ENCODE measurements around the gene CACNA1C.

The CACNA1C gene

DNA sequence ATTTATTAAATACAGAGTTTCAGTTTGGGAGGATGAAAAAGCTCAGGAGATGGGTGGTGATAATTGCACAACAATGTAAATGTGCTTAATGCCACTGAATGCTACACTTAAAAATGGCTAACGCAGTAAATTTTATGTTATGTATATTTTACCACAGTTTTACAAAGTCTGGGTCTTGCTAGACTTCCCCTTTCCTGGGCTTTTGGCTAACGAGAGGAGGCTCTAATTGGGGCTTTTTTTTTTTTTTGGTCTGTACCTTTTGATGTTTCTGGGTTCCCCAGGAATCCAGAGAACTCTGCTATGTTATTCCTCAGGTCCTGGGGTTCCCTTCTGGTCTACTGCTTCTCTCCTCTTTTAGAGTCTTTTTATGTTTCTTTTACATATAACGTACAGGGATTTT is 355.5 kb downstream of the CACNA1C start:
- no peaks in the 10 kb centered on the region for H3K4me1 ChIP-seq (ENCODE audit: control insufficient read depth in 2 of 2, insufficient read depth in 2 of 2, low read length in 2 of 2)
- no peaks in the 10 kb centered on the region for H3K27me3 ChIP-seq (ENCODE audit: control insufficient read depth in 2 of 2, insufficient read depth in 2 of 2, low read length in 2 of 2)
- H3K4me3 ChIP-seq (ENCODE audit: low read length in 2 of 2): no peak overlapping the region
- H3K9me3 ChIP-seq (ENCODE audit: control insufficient read depth in 2 of 2, low read length in 2 of 2): no peaks in the 10 kb centered on the region
- H3K9ac ChIP-seq (ENCODE audit: low read depth in 1 of 2, low read length in 2 of 2): no peak overlapping the region
- H3K27ac ChIP-seq (ENCODE audit: low read depth in 2 of 2, low read length in 2 of 2): no peak overlapping the region
- H3K36me3 ChIP-seq (ENCODE audit: control insufficient read depth in 2 of 2, insufficient read depth in 2 of 2, low read length in 2 of 2): no peaks in the 10 kb centered on the region

DNA sequence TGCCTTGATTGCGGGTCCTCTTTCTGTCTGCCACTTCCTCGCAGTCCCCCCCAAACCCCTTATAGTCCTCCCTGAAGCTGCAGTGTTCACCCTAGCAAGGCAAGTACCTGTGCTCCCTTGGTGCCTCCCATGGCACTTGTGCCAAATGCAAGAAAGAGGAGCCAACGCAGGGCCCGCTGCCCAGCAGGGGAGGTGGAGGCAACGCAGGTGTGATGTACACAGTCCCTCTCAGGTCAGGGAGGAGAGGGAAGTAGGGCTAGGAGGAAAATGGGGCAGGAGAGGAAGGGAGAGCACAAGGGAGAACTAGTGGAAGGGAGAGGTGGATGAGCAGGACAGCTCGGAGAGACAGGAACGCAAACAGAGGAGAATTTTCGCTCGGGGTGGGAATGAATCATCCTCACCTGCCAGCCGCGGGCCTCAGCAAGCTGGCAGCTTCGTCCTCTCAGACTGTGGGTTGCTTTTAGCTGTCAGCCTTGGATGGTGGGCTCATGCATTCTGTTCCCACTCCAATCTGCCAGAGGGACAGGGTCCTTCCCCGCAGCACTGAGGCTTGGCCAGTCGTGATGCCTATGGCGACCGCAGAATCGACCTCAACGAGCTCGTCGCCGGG is 357.0 kb downstream of the CACNA1C start:
- Histone ChIP-seq H3K27me3 (ENCODE audit: control insufficient read depth in 2 of 2, insufficient read depth in 2 of 2, low read length in 2 of 2) (no peaks in the 10 kb centered on the region), H3K9me3 (ENCODE audit: control insufficient read depth in 2 of 2, low read length in 2 of 2) (no peaks in the 10 kb centered on the region), H3K36me3 (ENCODE audit: control insufficient read depth in 2 of 2, insufficient read depth in 2 of 2, low read length in 2 of 2) (no peaks in the 10 kb centered on the region), H3K4me1 (ENCODE audit: control insufficient read depth in 2 of 2, insufficient read depth in 2 of 2, low read length in 2 of 2) (no peaks in the 10 kb centered on the region), H3K27ac (ENCODE audit: low read depth in 2 of 2, low read length in 2 of 2) (no peak overlapping the region), H3K9ac (ENCODE audit: low read depth in 1 of 2, low read length in 2 of 2) (no peak overlapping the region), H3K4me3 (ENCODE audit: low read length in 2 of 2) (no peak overlapping the region)

DNA sequence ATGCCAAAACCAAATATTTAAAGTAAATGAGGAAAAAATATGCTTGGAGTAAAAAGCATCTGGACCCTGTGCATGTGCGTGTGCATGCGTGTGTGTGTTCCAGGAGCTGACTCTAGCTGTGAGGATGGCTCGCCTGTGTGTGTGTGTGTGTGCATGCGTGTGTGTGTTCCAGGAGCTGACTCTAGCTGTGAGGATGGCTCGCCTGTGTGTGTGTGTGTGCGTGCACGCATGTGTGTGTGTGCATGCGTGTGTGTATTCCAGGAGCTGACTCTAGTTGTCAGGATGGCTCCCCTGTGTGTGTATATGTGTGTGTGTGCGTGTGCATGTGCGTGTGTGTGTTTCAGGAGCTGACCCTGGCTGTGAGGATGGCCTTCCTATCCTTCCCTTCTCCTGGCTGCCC is 357.7 kb downstream of the CACNA1C start:
- no peaks in the 10 kb centered on the region for H3K9me3 ChIP-seq (ENCODE audit: control insufficient read depth in 2 of 2, low read length in 2 of 2)
- no peak overlapping the region for H3K27ac ChIP-seq (ENCODE audit: low read depth in 2 of 2, low read length in 2 of 2)
- H3K4me1 ChIP-seq (ENCODE audit: control insufficient read depth in 2 of 2, insufficient read depth in 2 of 2, low read length in 2 of 2): no peaks in the 10 kb centered on the region
- H3K9ac ChIP-seq (ENCODE audit: low read depth in 1 of 2, low read length in 2 of 2): no peak overlapping the region
- H3K36me3 ChIP-seq (ENCODE audit: control insufficient read depth in 2 of 2, insufficient read depth in 2 of 2, low read length in 2 of 2): no peaks in the 10 kb centered on the region
- H3K4me3 ChIP-seq (ENCODE audit: low read length in 2 of 2): no peak overlapping the region
- H3K27me3 ChIP-seq (ENCODE audit: control insufficient read depth in 2 of 2, insufficient read depth in 2 of 2, low read length in 2 of 2): no peaks in the 10 kb centered on the region

DNA sequence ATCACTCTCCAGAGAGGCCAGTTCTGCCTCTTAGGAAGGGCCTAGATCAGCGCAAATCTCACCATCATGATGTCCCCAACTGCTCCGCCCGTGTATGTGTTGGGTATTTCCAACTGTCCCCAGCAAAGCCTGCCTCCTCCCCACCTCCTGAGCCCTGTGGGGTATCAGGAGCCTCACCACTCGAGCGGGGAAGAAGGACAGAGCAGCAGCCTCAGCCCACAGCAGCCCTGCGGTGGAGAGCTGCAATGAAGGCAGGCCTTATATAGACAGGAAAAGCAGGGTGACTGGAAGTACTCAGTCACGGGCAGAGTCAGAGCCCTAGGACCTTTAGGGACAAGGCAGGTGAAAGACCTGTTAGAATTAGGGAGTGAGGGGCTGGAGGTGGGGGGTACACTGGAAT is 358.2 kb downstream of the CACNA1C start:
- no peak overlapping the region for H3K27ac ChIP-seq (ENCODE audit: low read depth in 2 of 2, low read length in 2 of 2)
- no peaks in the 10 kb centered on the region for H3K36me3 ChIP-seq (ENCODE audit: control insufficient read depth in 2 of 2, insufficient read depth in 2 of 2, low read length in 2 of 2)
- H3K9me3 ChIP-seq (ENCODE audit: control insufficient read depth in 2 of 2, low read length in 2 of 2): no peaks in the 10 kb centered on the region
- H3K9ac ChIP-seq (ENCODE audit: low read depth in 1 of 2, low read length in 2 of 2): no peak overlapping the region
- no peak overlapping the region for H3K4me3 ChIP-seq (ENCODE audit: low read length in 2 of 2)
- no peaks in the 10 kb centered on the region for H3K27me3 ChIP-seq (ENCODE audit: control insufficient read depth in 2 of 2, insufficient read depth in 2 of 2, low read length in 2 of 2)
- no peaks in the 10 kb centered on the region for H3K4me1 ChIP-seq (ENCODE audit: control insufficient read depth in 2 of 2, insufficient read depth in 2 of 2, low read length in 2 of 2)

DNA sequence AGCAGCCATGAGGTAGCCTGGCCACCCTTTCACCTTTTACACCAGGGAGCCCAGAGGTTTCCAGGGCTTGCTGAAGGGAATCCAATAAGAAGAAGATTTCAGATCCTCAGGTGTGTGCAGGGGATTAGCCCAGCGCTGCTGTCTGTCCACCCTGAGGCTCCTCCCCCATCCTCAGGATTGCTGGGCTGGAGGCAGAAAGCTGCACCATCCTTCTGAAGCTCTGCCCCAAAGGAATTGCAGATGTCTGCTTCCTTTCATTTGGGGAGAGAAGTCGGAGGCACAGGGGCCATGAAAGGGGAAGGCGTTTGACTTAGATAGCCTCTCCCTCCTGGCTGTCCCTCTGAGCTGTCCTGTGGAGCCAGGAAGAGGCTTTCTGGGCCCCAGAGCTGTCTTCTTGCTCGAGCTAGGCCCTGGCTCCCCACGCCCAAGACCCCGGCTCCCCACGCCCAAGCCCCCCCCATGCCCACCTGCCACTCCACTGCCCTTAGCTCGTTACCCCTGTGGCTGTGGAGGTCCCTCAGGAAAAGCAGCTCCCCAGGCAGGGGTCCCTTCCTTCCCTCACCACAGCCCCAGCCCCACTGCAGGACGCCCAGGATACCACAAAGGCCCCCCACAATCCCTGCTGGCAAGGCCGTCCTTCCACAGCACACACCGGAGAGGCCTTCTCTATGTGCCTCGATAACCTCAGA is 359.0 kb downstream of the CACNA1C start:
- H3K27me3 ChIP-seq (ENCODE audit: control insufficient read depth in 2 of 2, insufficient read depth in 2 of 2, low read length in 2 of 2): no peaks in the 10 kb centered on the region
- H3K4me3 ChIP-seq (ENCODE audit: low read length in 2 of 2): no peak overlapping the region
- H3K4me1 ChIP-seq (ENCODE audit: control insufficient read depth in 2 of 2, insufficient read depth in 2 of 2, low read length in 2 of 2): no peaks in the 10 kb centered on the region
- no peaks in the 10 kb centered on the region for H3K9me3 ChIP-seq (ENCODE audit: control insufficient read depth in 2 of 2, low read length in 2 of 2)
- H3K36me3 ChIP-seq (ENCODE audit: control insufficient read depth in 2 of 2, insufficient read depth in 2 of 2, low read length in 2 of 2): no peaks in the 10 kb centered on the region
- no peak overlapping the region for H3K27ac ChIP-seq (ENCODE audit: low read depth in 2 of 2, low read length in 2 of 2)
- H3K9ac ChIP-seq (ENCODE audit: low read depth in 1 of 2, low read length in 2 of 2): no peak overlapping the region

DNA sequence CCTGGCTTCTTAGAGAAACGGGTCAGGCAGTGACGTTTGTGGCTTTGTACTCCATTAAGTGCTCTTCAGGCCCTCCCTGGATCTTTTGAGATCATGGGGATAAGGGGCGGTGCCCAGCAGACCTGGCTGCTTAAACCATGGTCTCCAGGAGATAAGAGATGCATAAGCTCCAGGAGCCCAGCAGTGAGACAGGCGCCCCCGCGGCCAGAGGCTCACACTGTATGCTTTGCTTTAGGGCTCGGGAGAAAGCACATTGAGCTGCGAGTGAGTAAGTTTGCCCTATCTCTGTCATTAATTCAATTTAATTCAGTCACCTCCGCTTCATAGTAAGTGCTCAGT is 359.5 kb downstream of the CACNA1C start:
- no peaks in the 10 kb centered on the region for H3K9me3 ChIP-seq (ENCODE audit: control insufficient read depth in 2 of 2, low read length in 2 of 2)
- no peaks in the 10 kb centered on the region for H3K4me1 ChIP-seq (ENCODE audit: control insufficient read depth in 2 of 2, insufficient read depth in 2 of 2, low read length in 2 of 2)
- H3K9ac ChIP-seq (ENCODE audit: low read depth in 1 of 2, low read length in 2 of 2): no peak overlapping the region
- no peaks in the 10 kb centered on the region for H3K27me3 ChIP-seq (ENCODE audit: control insufficient read depth in 2 of 2, insufficient read depth in 2 of 2, low read length in 2 of 2)
- no peak overlapping the region for H3K27ac ChIP-seq (ENCODE audit: low read depth in 2 of 2, low read length in 2 of 2)
- H3K4me3 ChIP-seq (ENCODE audit: low read length in 2 of 2): no peak overlapping the region
- no peaks in the 10 kb centered on the region for H3K36me3 ChIP-seq (ENCODE audit: control insufficient read depth in 2 of 2, insufficient read depth in 2 of 2, low read length in 2 of 2)

DNA sequence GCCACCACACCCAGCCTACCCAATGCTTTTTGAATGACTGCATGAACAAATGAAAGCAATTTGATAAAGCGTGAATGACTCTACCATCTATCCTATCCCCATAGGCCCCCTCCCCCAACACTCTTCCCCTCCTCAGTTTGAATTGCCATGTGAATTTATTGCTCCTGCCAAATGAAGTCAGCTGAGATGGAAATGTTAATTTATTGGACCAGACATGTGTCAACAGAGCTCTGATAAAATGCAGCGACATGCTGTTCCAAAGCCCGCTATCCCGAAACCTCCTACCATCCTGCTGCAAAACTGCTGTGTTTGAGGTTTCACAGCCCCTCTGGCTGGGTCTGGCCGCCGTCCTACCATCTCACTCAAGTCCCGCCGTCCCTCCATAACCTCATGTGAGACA is 360.5 kb downstream of the CACNA1C start:
- Histone ChIP-seq H3K27ac (ENCODE audit: low read depth in 2 of 2, low read length in 2 of 2) (no peak overlapping the region), H3K4me1 (ENCODE audit: control insufficient read depth in 2 of 2, insufficient read depth in 2 of 2, low read length in 2 of 2) (no peaks in the 10 kb centered on the region), H3K9me3 (ENCODE audit: control insufficient read depth in 2 of 2, low read length in 2 of 2) (no peaks in the 10 kb centered on the region), H3K4me3 (ENCODE audit: low read length in 2 of 2) (no peak overlapping the region), H3K9ac (ENCODE audit: low read depth in 1 of 2, low read length in 2 of 2) (no peak overlapping the region), H3K27me3 (ENCODE audit: control insufficient read depth in 2 of 2, insufficient read depth in 2 of 2, low read length in 2 of 2) (no peaks in the 10 kb centered on the region), H3K36me3 (ENCODE audit: control insufficient read depth in 2 of 2, insufficient read depth in 2 of 2, low read length in 2 of 2) (no peaks in the 10 kb centered on the region)

DNA sequence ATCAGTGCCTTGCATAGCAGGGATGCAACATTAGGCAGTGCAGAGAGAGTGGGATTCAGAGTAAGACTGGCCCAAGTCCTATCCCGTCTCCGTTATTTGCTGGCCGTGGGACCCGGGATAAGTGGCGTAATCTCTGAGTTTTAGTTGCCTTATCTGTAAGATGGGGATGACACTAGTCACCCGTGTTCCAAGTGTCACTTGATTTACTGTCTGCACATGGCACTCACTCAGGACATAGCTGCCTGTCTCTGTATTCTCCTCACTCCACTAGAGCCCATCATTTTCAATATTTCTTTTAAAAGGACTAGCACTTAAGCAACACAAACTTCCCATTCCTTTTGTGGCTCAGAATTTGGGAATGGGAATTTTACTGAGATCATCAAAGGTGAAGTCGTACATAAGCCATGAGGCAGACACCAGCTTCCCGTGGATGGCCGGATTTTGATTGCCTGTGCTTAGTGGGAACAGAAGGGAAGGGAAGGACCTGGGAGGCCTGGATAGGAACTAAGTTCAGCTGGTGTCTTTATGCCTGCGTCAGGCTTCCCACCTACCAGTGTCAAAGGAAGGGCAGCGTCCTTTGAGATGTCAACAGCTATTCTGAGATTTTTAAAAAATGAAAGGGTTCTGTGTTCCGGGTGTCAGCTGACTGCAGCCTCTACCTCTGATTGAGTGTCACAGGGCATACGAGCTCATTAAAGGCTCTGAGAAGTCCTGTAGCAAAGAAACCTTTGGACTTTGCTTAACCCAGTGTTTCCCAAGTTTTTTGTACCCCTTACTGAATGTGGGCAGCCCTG is 361.4 kb downstream of the CACNA1C start:
- Histone ChIP-seq H3K4me1 (ENCODE audit: control insufficient read depth in 2 of 2, insufficient read depth in 2 of 2, low read length in 2 of 2) (no peaks in the 10 kb centered on the region), H3K36me3 (ENCODE audit: control insufficient read depth in 2 of 2, insufficient read depth in 2 of 2, low read length in 2 of 2) (no peaks in the 10 kb centered on the region), H3K27me3 (ENCODE audit: control insufficient read depth in 2 of 2, insufficient read depth in 2 of 2, low read length in 2 of 2) (no peaks in the 10 kb centered on the region), H3K27ac (ENCODE audit: low read depth in 2 of 2, low read length in 2 of 2) (no peak overlapping the region), H3K9me3 (ENCODE audit: control insufficient read depth in 2 of 2, low read length in 2 of 2) (no peaks in the 10 kb centered on the region), H3K4me3 (ENCODE audit: low read length in 2 of 2) (no peak overlapping the region), H3K9ac (ENCODE audit: low read depth in 1 of 2, low read length in 2 of 2) (no peak overlapping the region)

DNA sequence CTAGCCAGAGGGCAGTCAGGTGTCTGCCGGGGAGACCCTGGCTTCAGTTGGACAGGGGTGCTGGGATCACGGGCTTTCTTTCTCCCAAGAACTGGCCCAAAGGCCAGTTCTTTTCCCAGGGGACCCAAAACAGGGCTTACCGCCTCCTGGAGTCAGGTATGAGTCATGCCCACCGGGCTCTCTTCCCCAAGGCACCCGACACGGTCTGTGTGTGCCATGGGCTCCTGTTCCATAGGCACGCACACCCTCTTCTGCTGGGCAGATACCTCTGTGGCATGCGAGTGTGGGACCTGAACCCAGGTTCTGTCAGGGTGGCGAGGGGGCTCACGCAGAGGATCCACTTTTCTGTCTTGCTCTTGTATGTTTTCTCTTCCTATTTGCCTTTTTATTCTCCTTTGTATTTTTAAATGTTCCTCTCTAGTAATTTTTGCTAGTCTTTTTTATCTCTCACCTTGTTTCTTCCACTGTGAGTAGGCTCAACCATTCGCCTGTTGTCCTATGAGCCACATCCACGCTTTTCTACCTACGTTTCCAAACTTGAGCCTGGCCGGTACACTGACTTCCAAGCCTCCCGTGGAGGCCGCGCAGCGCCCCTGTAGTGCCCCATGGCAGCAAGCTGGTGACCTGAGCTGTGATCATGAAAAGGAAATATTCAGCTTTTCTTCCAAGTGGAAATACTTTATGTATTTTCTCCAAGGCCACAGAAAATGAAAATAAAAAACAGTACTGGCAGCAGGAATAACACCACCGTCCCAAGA is 362.2 kb downstream of the CACNA1C start:
- Histone ChIP-seq H3K4me3 (ENCODE audit: low read length in 2 of 2) (no peak overlapping the region), H3K27me3 (ENCODE audit: control insufficient read depth in 2 of 2, insufficient read depth in 2 of 2, low read length in 2 of 2) (peaks cover 0 to 2% of the 10 kb centered on the region in 2 donors), H3K36me3 (ENCODE audit: control insufficient read depth in 2 of 2, insufficient read depth in 2 of 2, low read length in 2 of 2) (no peaks in the 10 kb centered on the region), H3K9ac (ENCODE audit: low read depth in 1 of 2, low read length in 2 of 2) (no peak overlapping the region), H3K9me3 (ENCODE audit: control insufficient read depth in 2 of 2, low read length in 2 of 2) (no peaks in the 10 kb centered on the region), H3K27ac (ENCODE audit: low read depth in 2 of 2, low read length in 2 of 2) (no peak overlapping the region), H3K4me1 (ENCODE audit: control insufficient read depth in 2 of 2, insufficient read depth in 2 of 2, low read length in 2 of 2) (no peaks in the 10 kb centered on the region)

DNA sequence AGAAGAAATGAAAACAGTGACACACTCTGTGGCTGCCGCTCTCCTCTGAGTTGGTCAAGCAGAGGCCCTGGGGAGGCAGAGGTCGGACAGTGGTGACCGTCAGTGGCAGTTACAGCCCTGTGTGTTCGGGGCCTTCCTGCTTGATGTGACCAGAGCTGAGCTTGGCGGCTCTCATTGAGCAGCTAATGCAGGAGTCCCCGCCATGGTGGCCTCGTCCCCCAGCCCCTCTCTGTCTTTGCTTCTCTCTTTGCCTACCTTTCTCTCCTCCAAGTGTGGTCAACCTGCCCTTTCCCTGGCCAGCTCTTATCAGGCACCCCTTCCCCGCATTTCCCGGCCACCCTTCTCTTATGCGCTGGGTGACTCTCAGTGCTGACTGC is 362.8 kb downstream of the CACNA1C start:
- Histone ChIP-seq H3K27me3 (ENCODE audit: control insufficient read depth in 2 of 2, insufficient read depth in 2 of 2, low read length in 2 of 2) (peaks cover 0 to 2% of the 10 kb centered on the region in 2 donors), H3K4me3 (ENCODE audit: low read length in 2 of 2) (no peak overlapping the region), H3K9ac (ENCODE audit: low read depth in 1 of 2, low read length in 2 of 2) (no peak overlapping the region), H3K4me1 (ENCODE audit: control insufficient read depth in 2 of 2, insufficient read depth in 2 of 2, low read length in 2 of 2) (no peaks in the 10 kb centered on the region), H3K36me3 (ENCODE audit: control insufficient read depth in 2 of 2, insufficient read depth in 2 of 2, low read length in 2 of 2) (no peaks in the 10 kb centered on the region), H3K9me3 (ENCODE audit: control insufficient read depth in 2 of 2, low read length in 2 of 2) (no peaks in the 10 kb centered on the region), H3K27ac (ENCODE audit: low read depth in 2 of 2, low read length in 2 of 2) (no peak overlapping the region)
